Kidney (tissue), 14 donors: ENCODE results near the gene CCM2L. TPM values are rescaled to one million over a fixed set of nuclear protein-coding genes. Genes with fewer than 3 reads are reported as not detected.

Experiments used
- DNase-seq, 5 donors: peaks; one replicate each; pipeline ENCODE4 v3.0.0-alpha.2; 2013 to 2020
- FAIRE-seq: peaks from 2 replicates; lab custom pipeline; 2012; peaks lifted over from hg19 to GRCh38; lab: Jason Lieb, UNC
- H3K27ac ChIP-seq, 2 donors: one replicate each; pipeline ENCODE4 v1.7.0; 2013; ENCODE audit warnings: low read depth in 2 of 2, low read length in 2 of 2, inconsistent platforms in 1 of 2
- H3K27me3 ChIP-seq: one replicate; pipeline ENCODE4 v1.7.1; 2013; ENCODE audit warnings: low read length, inconsistent platforms; ENCODE audit not compliant: control insufficient read depth, insufficient read depth
- H3K36me3 ChIP-seq, 3 donors: one replicate each; pipeline versions ENCODE4 v1.7.0 to v1.7.1; 2013; ENCODE audit warnings: low read length in 3 of 3, control low read depth in 1 of 3, inconsistent platforms in 1 of 3; ENCODE audit not compliant: insufficient read depth in 3 of 3, control insufficient read depth in 2 of 3
- H3K4me1 ChIP-seq, 3 donors: one replicate each; pipeline versions ENCODE4 v1.7.0 to v1.7.1; 2013; ENCODE audit warnings: low read length in 3 of 3, inconsistent platforms in 1 of 3, low read depth in 1 of 3; ENCODE audit not compliant: control insufficient read depth in 2 of 3, insufficient read depth in 2 of 3
- H3K4me3 ChIP-seq, 3 donors: one replicate each; pipeline versions ENCODE4 v1.7.0 to v1.8.1; 2013; ENCODE audit warnings: low read length in 3 of 3, control low read depth in 1 of 3, inconsistent platforms in 1 of 3
- H3K9ac ChIP-seq, 3 donors: one replicate each; pipeline versions ENCODE4 v1.7.0 to v1.7.1; 2013; ENCODE audit warnings: low read length in 3 of 3, control low read depth in 1 of 3, inconsistent platforms in 1 of 3
- H3K9me3 ChIP-seq, 3 donors: one replicate each; pipeline versions ENCODE4 v1.7.0 to v1.7.1; 2013; ENCODE audit warnings: low read length in 3 of 3, control low read depth in 1 of 3, inconsistent platforms in 1 of 3; ENCODE audit not compliant: control insufficient read depth in 2 of 3, insufficient read depth in 1 of 3
- CTCF ChIP-seq: IDR thresholded peaks from 3 replicates; pipeline ENCODE4 v1.5.1; 2012; ENCODE audit warnings: mild to moderate bottlenecking, moderate library complexity, borderline replicate concordance; ENCODE audit not compliant: insufficient read depth; ENCODE audit errors: extremely low read depth
- intact Hi-C: fragments of 100-400 bp; cut with DNase I; formaldehyde crosslinking; loops from one replicate; pipeline ENCODE4 v1.11.1; 2022
- polyA plus RNA-seq: library from polyadenylated mRNA; stranded (reverse); fragments of 350-450 nt; fragmentation: Illumina TruSeq; extraction: RNeasy Lipid Tissue Mini Kit (QIAGEN cat#74804); gene quantifications from one replicate; pipeline ENCODE4 v1.2.3, GENCODE V29; 2014; ENCODE audit warnings: low read depth, low replicate concordance; ENCODE audit not compliant: insufficient read depth
- total RNA-seq: library from RNA; stranded (reverse); fragmentation: NEBNext Ultra II Directional; extraction: Animal tissue kit (Norgen Biotek cat#: 25700); gene quantifications from one replicate; pipeline ENCODE4 v1.2.1, GENCODE V29; 2021
- donor health status: control.
- donor health status: control.
- donor health status: control.
- donor health status: control.
- donor health status: control.
- donor health status: DM: yes; HTN: yes; CAD: no.
- donor health status: Normal renal cell carcinoma (clear cell type).

The CCM2L gene
- total and polyA plus RNA-seq, 2 donors from 2014 or later, result 9.9 to 13.8 TPM

DNA sequence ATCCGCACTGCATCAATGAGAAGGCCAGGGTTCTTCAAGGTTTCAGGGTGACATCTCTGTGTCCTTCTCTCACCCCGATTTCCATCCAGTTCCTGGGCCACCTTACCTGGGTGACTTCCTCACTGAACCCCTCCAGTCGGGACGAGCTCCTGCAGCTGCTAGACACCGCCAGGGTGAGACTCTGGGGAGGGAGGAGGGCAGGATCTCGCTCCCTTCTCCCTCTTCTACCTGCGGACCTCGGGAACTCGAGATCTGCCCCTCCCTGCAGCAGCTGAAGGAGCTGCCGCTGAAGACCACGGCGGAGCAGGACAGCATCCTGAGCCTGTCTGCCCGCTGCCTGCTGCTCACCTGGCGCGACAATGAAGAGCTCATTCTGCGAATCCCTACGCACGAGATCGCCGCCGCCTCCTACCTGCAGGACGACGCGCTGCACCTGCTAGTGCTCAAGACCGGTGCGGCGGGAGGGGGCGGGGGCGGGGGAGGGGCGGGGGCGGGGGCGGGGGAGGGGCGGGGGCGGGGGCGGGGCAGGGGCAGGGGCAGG lies 7.5 kb downstream of the CCM2L start:
- FAIRE-seq (no peak), DNase-seq (peak; percentile 72 to 86 (median 81))
- Histone ChIP-seq H3K27ac (no peak overlapping the region), H3K9me3 (no peaks in the 10 kb centered on the region), H3K27me3 (peaks cover 12% of the 10 kb centered on the region), H3K36me3 (no peaks in the 10 kb centered on the region), H3K9ac (no peak overlapping the region), H3K4me1 (peaks cover 0 to 5% (median 0%) of the 10 kb centered on the region in 3 donors), H3K4me3 (no peak overlapping the region)
- intact Hi-C loops, result no loop called here
- TF ChIP-seq CTCF, result peak; percentile 35

- H3K36me3 ChIP-seq, result no peaks in the 10 kb centered on the region
- H3K27ac ChIP-seq, result no peak overlapping the region
- peaks cover 0 to 5% (median 0%) of the 10 kb centered on the region in 3 donors for H3K4me1 ChIP-seq
- peaks cover 12% of the 10 kb centered on the region for H3K27me3 ChIP-seq
- no peak overlapping the region for H3K9ac ChIP-seq
- intact Hi-C loops, result no loop called here
- DNase-seq, result peak; percentile 89 to 94 (median 92)
- H3K9me3 ChIP-seq, result no peaks in the 10 kb centered on the region
- no peak for TF ChIP-seq CTCF
- H3K4me3 ChIP-seq, result peak overlapping the region; percentile 14 to 39 (median 36)
- no peak for FAIRE-seq
Measured at GRCh38 chr20:32018269-32019155, 8.3 kb downstream of the CCM2L start.

- no peak for TF ChIP-seq CTCF
- H3K36me3 ChIP-seq, result no peaks in the 10 kb centered on the region
- intact Hi-C loops, result no loop called here
- FAIRE-seq (no peak), DNase-seq (peak in 4 of 5 donors; percentile 37 to 75 (median 62))
- H3K9me3 ChIP-seq, result no peaks in the 10 kb centered on the region
- peaks cover 12% of the 10 kb centered on the region for H3K27me3 ChIP-seq
- no peak overlapping the region for H3K4me3 ChIP-seq
- peaks cover 0 to 5% (median 0%) of the 10 kb centered on the region in 3 donors for H3K4me1 ChIP-seq
- H3K9ac ChIP-seq, result no peak overlapping the region
- no peak overlapping the region for H3K27ac ChIP-seq
Measured at GRCh38 chr20:32019156-32019510, 8.9 kb downstream of the CCM2L start.
